Peyer's patch (tissue), 4 donors: ENCODE data around the gene PCMT1.

Experiments
- CTCF ChIP-seq, 6 experiments: fragments of 450-650 bp in 4 of 6; fragments of 200-600 bp in 2 of 6; sonication (generic) in 1 of 6; IDR thresholded peaks; one replicate each; pipeline ENCODE4 v1.5.1; 2017 to 2019; ENCODE audit warnings: antibody characterized with exemption in 6 of 6, mild to moderate bottlenecking in 3 of 6, moderate library complexity in 1 of 6
- POLR2A ChIP-seq, 2 donors: fragments of 450-650 bp; IDR thresholded peaks; one replicate each; pipeline ENCODE4 v1.5.1; 2017; ENCODE audit warnings: antibody characterized with exemption in 2 of 2, mild to moderate bottlenecking in 2 of 2, moderate library complexity in 2 of 2

- TF ChIP-seq CTCF (IDR thresholded peaks at IDR 0.05) (no peak), POLR2A (IDR thresholded peaks at IDR 0.05) (no peak)
These were observed 105.0 kb downstream of the PCMT1 start for GRCh38 chr6:149854532-149854931.
